GM18858 (cell line): ENCODE measurements around the gene ARHGEF1.

Source experiments
- ATAC-seq: cut with Tn5 transposase; IDR thresholded peaks from one replicate; pipeline ENCODE4 v1.9.1; 2021; ENCODE audit not compliant: unreplicated experiment

The ARHGEF1 gene

DNA sequence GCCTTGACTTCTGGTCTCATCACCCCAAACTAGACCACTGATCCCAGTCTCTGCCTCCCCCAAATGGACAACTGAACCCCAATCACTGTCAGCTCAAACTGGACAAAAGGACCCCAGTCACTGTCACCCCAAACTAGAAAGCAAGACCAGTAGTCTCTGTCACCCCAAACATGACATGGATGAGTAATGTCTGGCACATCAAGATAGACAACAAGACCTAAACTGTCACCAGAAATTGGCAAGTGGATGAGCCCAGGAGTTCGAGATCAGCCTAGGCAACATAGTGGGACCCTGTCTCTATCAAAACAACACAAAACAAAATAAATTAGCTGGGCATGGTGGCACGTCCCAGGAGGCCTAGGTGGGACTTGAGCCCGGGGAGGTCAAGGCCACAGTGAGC, 64.1 kb downstream of the ARHGEF1 start:
- no peak for ATAC-seq

DNA sequence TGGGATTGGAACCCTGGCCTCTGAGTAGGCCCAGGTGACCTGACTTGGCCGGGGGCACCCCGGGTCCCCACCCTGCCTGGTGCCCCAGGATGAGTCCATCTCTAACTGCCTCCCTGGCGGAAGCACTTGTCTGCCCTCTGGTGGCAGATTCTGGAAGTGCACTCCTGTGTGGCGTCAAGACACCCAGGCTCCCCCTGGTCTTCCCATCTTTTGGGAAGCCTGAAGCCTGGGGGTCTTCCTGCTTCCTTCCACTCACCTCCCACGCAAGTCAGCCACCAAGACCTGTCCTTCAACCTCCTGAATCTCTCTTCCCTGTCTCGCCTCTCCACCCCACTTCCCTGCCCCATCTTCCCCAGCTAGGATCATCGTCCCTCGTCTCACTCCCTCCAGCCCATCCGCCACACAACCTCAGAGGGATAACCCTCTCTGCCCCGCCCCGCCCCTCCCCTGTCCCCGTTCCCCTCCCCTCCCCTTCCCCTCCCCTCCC, 68.7 kb downstream of the ARHGEF1 start:
- ATAC-seq: no peak

DNA sequence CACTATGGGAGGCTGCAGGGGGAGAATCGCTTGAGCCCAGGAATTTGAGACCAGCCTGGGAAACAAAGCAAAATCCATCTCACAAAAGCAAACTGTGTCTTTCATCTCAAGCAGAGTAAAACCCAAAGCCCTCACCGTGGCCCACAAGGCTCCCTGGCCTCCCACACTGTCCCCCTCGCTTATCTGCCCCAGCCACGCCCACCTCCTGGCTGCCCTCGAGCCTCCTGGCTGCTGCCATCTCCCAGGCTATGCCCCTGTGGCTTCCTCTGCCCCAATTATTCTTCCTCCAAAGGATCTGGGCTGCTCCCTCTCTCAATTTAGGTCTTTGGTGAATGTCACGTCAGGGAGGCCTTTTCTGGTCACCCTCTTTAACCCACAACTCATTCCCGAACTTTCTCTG, 72.5 kb downstream of the ARHGEF1 start:
- ATAC-seq: no peak

DNA sequence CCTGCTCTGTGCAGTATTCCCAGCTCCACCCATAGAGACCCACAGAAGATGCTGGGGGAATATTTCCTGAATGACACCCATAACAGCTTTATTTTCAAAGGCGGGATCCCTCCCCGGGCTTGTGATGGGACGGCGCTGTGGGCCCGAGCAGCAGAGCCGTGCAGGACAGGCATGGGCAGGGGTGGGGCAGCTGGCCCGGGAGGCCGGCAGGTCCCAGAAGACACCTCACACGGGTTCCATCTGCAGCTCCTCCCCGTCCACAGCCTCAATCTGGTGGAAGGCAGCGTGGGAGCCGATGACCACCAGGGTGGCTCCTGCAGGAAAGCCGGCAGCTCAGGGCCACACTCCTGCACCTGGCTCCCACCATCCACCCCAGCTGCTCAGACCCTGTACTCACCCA, 73.6 kb downstream of the ARHGEF1 start:
- ATAC-seq: no peak
